ENCODE results near the gene DIS3L2.

The DIS3L2 gene

GRCh38 chr2:232049350-232049749 is 87.8 kb downstream of the DIS3L2 start:
- Histone ChIP-seq H3K4me3 (ENCODE audit: low read length) (no peak overlapping the region), H3K4me1 (ENCODE audit: low read length) (peaks cover 9% of the 10 kb centered on the region), H2AFZ (ENCODE audit: low read depth, low read length) (no peak overlapping the region), H3K27me3 (ENCODE audit: low read depth, low read length) (no peaks in the 10 kb centered on the region), H4K20me1 (ENCODE audit: insufficient read depth, low read length) (no peaks in the 10 kb centered on the region), H3K9me3 (ENCODE audit: insufficient read depth, low read length) (no peaks in the 10 kb centered on the region), H3K27ac (ENCODE audit: low read length) (no peak overlapping the region), H3K4me2 (ENCODE audit: low read length) (no peak overlapping the region), H3K79me2 (ENCODE audit: low read length) (no peaks in the 10 kb centered on the region), H3K36me3 (replicated peaks; ENCODE audit: low read depth, low read length) (no peaks in the 10 kb centered on the region), H3K9ac (ENCODE audit: low read length) (no peak overlapping the region)
- TF ChIP-seq EZH2phosphoT487 (IDR thresholded peaks at IDR 0.05; ENCODE audit: low read depth) (no peak), CTCF (IDR thresholded peaks at IDR 0.05; ENCODE audit: low read depth, low read length) (no peak)

- H3K4me2 ChIP-seq (ENCODE audit: low read length) = no peak overlapping the region
- H3K4me1 ChIP-seq (ENCODE audit: low read length) = peaks cover 9% of the 10 kb centered on the region
- H3K9me3 ChIP-seq (ENCODE audit: insufficient read depth, low read length) = no peaks in the 10 kb centered on the region
- H3K4me3 ChIP-seq (ENCODE audit: low read length) = no peak overlapping the region
- no peak overlapping the region for H2AFZ ChIP-seq (ENCODE audit: low read depth, low read length)
- no peak for TF ChIP-seq EZH2phosphoT487 (IDR thresholded peaks at IDR 0.05; ENCODE audit: low read depth)
- no peak for TF ChIP-seq CTCF (IDR thresholded peaks at IDR 0.05; ENCODE audit: low read depth, low read length)
- H4K20me1 ChIP-seq (ENCODE audit: insufficient read depth, low read length) = no peaks in the 10 kb centered on the region
- no peaks in the 10 kb centered on the region for H3K27me3 ChIP-seq (ENCODE audit: low read depth, low read length)
- H3K79me2 ChIP-seq (ENCODE audit: low read length) = no peaks in the 10 kb centered on the region
- H3K27ac ChIP-seq (ENCODE audit: low read length) = no peak overlapping the region
- H3K36me3 ChIP-seq (replicated peaks; ENCODE audit: low read depth, low read length) = no peaks in the 10 kb centered on the region
- no peak overlapping the region for H3K9ac ChIP-seq (ENCODE audit: low read length)
Observed at GRCh38 chr2:232052591-232052990, 91.1 kb downstream of the DIS3L2 start.

GRCh38 chr2:232053777-232054176 is 92.3 kb downstream of the DIS3L2 start:
- H2AFZ ChIP-seq (ENCODE audit: low read depth, low read length) = no peak overlapping the region
- no peak for TF ChIP-seq EZH2phosphoT487 (IDR thresholded peaks at IDR 0.05; ENCODE audit: low read depth)
- no peak for TF ChIP-seq CTCF (IDR thresholded peaks at IDR 0.05; ENCODE audit: low read depth, low read length)
- no peaks in the 10 kb centered on the region for H4K20me1 ChIP-seq (ENCODE audit: insufficient read depth, low read length)
- no peak overlapping the region for H3K9ac ChIP-seq (ENCODE audit: low read length)
- H3K4me2 ChIP-seq (ENCODE audit: low read length) = peak overlapping the region; percentile 10
- H3K79me2 ChIP-seq (ENCODE audit: low read length) = no peaks in the 10 kb centered on the region
- H3K36me3 ChIP-seq (replicated peaks; ENCODE audit: low read depth, low read length) = no peaks in the 10 kb centered on the region
- H3K4me3 ChIP-seq (ENCODE audit: low read length) = no peak overlapping the region
- H3K9me3 ChIP-seq (ENCODE audit: insufficient read depth, low read length) = no peaks in the 10 kb centered on the region
- peaks cover 9% of the 10 kb centered on the region for H3K4me1 ChIP-seq (ENCODE audit: low read length)
- H3K27ac ChIP-seq (ENCODE audit: low read length) = no peak overlapping the region
- H3K27me3 ChIP-seq (ENCODE audit: low read depth, low read length) = no peaks in the 10 kb centered on the region

GRCh38 chr2:232058063-232058877 is 96.8 kb downstream of the DIS3L2 start:
- H3K27me3 ChIP-seq (ENCODE audit: low read depth, low read length) = no peaks in the 10 kb centered on the region
- H3K4me3 ChIP-seq (ENCODE audit: low read length) = no peak overlapping the region
- H3K9me3 ChIP-seq (ENCODE audit: insufficient read depth, low read length) = no peaks in the 10 kb centered on the region
- no peak overlapping the region for H2AFZ ChIP-seq (ENCODE audit: low read depth, low read length)
- H4K20me1 ChIP-seq (ENCODE audit: insufficient read depth, low read length) = no peaks in the 10 kb centered on the region
- H3K27ac ChIP-seq (ENCODE audit: low read length) = no peak overlapping the region
- no peak overlapping the region for H3K4me2 ChIP-seq (ENCODE audit: low read length)
- no peaks in the 10 kb centered on the region for H3K36me3 ChIP-seq (replicated peaks; ENCODE audit: low read depth, low read length)
- TF ChIP-seq CTCF (IDR thresholded peaks at IDR 0.05; ENCODE audit: low read depth, low read length) (no peak), EZH2phosphoT487 (IDR thresholded peaks at IDR 0.05; ENCODE audit: low read depth) (no peak)
- H3K9ac ChIP-seq (ENCODE audit: low read length) = no peak overlapping the region
- H3K79me2 ChIP-seq (ENCODE audit: low read length) = no peaks in the 10 kb centered on the region; the same call in 1 of the 2 replicates
- peaks cover 9% of the 10 kb centered on the region for H3K4me1 ChIP-seq (ENCODE audit: low read length)

Measured in OCI-LY3 (cell line).